Stimulated activated CD4-positive, alpha-beta T cell treated with anti-CD3 and anti-CD28 coated beads, Interleukin-2, amount 100 ng/mL, for 4 hours (primary cell): Measurements from ENCODE around the gene PTPRD.

ENCODE experiments used
- DNase-seq: peaks from one replicate; pipeline ENCODE4 v3.0.0-alpha.2; 2020; ENCODE audit warnings: low read depth

Gene PTPRD

DNA sequence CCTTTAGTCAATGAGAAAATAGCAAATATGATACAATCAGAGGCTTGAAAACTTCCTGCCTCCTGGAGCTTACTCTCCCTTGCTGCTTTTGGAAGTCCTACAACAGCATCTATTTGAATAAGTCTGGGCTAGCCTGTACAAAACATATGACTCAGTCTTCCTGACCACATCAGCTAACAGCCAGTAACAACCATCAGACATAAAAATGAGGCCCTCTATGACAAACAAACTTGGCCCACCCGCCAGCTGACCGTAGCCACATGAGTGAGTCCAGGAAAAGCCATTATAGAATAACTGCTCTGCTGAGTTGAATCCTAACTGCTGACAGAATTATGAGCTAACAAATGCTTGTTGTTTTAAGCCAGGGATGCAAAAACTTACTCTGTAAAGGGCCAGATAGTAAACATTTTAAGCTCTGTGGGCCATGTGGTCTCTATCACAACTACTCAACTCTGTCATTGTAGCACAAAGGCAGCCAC is 347.6 kb downstream of the PTPRD start:
- DNase-seq, result no peak

DNA sequence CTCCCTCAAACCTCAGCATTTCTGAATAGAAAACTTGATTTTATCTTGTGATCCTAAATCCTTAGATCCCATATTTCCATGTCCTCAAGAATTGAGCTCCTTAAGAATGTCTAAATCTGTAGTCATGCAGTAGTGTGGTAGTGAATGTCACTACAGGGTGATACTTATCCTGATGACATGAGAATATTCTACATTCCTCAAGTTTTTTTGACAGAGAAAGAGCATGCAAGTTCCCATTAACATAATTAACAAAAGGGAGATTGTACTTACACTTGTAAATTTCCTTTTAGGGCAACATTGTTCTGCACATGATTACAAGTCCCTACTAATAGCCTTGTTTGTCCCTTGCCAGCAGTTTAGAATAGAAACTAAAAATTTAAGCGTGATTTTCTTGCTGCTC is 352.3 kb downstream of the PTPRD start:
- no peak for DNase-seq

DNA sequence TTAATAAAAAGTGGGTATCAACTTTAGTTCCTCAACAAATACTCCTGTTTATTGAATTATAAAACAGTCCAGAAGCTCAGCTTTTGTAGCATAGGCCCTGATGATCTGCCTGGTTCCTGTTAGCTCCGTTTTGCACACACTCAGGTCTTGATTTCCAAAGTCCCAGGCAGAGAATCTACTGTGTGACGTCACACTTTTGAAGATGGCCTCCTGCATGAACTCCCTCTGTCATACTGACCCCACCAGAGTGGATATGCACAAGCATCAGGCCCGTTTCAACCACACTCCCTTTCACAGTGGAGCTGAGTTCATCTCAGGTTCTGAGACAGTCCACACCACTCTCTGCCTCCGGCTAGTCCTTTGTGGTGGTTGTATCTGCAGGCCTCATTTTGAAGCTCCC is 353.1 kb downstream of the PTPRD start:
- DNase-seq, result no peak

DNA sequence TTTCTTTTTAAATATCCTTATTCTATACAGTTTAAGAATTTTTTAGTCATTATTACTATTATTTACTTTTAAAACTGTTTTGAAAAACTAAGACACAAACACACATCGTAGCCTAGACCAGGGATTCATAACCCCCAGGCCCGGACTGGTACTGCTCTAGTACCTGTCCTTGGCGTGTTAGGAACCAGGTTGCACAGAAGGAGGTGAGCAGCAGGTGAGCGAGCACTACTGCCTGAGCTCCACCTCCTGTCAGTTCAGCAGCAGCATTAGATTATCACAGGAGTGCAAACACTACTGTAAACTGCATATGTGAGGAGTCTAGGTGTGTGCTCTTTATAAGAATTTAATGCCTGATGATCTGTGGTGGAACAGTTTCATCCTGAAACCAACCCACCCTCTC is 357.0 kb downstream of the PTPRD start:
- DNase-seq, result no peak

DNA sequence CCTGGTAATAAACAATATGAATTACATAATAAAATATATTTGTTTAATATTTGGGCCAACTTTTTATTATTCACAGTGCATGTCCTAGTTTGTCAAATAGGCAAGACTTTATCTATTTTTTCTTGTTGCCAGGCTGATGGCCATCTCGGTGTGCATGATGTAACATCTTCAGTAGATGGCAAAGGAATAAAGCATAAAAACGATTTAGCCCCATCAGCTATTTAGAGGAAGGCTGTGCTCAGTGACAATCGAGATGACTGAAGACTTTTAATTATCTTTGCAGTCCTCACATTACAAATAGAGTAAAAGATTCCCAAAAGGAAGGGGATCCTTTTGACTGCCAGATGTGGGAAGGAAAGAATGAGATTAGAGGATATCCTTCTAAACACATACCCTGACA is 358.5 kb downstream of the PTPRD start:
- no peak for DNase-seq

DNA sequence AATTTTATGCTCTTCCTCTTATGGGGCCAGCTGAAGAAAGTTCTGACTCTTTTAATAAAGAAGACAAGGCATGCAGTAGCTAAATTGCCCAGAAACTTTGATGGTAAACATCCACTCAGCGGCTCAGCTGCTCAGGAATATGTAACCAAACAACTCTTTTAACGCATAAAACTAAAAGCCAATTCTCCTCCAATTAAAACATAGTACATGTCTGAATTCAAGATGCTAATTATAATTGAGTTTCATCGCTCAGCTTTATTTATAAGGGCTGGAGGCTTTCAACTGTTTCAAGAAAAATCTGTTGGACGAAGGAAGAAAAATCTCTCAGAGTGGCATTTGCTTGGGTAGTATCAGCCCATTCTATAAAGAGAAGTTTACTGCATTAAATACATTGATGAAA is 359.5 kb downstream of the PTPRD start:
- no peak for DNase-seq

DNA sequence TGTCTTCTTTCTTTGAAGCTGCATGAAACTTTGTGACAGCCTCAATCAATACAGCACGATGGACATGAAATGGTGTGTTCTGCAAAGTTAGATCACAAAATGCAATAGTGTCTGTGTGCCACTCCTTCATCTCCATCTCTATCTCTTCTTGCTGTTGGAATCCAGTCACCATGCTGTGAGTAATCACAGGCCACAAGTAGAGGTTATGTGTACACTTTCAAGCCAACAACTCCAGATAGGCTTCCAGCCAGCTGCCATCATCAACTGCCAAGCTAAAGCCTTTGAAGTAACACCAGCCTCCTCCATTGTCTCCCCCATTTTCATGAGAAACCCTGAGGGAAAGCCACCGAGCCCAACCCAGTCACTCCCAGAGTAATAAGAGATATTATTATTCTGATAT is 360.6 kb downstream of the PTPRD start:
- DNase-seq, result no peak

DNA sequence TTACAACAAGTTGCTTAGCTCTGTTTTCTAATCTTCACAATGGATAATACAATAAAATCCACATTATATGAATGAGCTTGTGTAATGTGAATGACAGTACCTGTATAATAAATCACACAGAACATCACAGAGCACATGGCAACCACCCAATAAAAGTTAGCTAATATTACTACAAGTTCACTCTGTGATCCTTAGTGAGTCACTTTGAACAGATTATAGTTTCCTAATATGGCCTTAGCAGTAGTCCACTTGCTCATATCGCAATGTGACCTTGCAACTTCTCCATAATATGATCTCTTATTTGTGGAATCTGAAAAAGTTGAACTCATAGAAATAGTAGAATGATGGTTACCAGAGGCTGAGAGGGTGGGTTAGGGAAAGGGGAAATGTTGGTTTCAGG is 361.3 kb downstream of the PTPRD start:
- DNase-seq, result no peak

DNA sequence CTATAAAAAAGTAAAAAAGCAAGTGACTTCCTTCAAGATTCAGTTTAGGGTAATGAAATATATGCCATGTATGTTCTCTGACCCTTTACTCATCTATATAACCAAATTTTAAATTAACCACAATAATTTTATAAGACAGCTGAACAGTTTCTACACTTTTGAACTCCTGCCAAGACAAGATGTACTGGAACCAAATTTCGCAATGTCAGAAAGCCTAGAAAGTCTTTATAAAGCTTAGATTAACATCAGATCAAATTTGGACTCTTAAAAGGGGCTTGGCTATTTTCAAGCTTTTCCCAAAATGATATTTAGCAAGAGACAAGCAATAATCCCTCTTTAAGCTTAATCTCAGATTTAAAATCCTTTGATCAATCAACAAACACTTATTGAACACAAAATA is 362.6 kb downstream of the PTPRD start:
- no peak for DNase-seq

DNA sequence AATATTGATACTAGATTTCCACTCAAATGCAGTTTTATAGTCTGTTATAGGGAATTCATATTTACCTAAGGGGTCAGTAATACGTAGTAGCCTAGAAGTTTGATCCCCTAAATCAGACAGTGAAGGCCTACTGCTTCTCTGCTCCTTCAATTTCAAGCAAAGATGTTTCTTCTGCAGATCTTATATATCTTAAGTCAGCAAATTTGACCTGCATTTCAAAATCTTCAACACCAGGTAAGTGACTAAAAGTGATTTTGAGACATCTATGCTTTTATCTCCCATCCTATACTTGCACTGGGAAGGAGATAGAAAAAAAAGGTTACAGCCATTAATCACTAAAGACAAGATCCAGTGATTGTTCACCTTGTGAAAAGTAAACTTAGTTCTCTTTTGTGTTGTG is 363.9 kb downstream of the PTPRD start:
- no peak for DNase-seq

DNA sequence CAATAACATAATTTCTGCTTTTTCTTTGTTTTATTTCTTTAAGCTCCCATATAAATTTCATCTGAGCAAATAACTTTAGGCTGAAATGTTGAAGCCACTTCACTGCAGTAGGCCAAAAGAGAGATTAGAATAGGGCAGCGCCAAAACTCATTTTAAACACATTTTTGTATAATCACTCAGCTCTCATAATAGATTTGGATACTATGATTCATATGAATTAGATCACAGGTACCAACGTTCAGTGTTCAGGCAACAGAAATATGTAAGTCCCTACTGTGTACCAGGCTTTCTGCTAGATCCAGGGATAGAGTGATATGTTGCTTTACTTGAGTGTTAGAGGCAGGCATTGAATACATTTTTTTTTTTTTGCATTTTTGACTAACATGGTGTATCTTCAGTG is 370.5 kb downstream of the PTPRD start:
- DNase-seq, result no peak

DNA sequence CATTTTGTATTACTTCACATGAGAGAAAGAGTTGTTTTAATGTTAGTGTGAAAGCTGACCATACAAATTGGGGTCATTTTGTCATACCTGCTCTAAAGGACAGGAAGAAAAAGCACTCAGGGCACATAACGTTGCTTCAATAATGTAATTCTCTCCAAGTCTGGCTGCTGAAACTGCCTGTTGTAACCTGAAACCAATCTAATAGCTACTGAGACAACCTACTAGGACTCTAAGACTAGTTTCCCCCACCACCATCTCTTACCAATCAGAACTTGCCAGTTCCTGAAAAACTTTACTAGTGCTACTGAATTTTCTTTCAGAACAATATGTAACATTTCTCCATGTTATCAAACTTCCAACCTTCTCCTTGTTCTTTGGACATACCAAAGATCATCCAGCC is 374.7 kb downstream of the PTPRD start:
- no peak for DNase-seq

DNA sequence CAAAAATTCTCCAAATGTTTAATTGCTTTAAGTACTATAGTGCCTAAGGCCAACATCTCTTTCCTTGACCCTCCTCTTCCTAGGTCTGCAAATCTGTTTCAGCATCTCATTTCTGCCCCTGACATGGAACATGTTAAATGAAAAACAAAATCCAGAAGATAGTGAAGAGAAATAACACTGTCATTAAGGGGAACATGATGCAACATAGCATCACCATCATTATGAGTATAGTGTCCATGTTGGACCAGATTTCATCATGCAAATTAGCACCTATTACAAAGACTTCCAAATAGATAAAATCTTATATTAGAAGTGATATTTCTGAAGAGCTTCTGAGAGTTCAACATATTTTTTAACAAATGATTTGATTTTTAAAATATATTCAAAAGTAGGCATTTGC is 375.2 kb downstream of the PTPRD start:
- DNase-seq, result no peak

DNA sequence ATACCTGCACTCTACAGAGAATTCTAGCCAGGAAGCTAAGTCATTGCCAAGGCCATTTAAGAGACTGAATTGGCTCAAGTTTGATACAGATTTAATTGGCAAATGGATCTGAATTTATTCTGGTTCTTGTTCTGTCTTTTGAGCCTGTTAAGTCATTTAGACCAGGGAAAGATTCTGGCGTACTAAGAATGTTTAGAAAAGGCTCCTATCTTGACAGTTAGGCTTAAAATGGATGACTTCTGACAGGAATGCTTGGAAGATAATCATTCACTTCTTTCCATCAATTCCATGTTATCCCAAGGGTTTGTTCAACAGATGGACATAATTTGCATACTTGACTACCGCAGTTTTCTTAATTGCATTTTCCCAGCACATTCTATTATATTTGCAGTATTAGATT is 376.6 kb downstream of the PTPRD start:
- DNase-seq, result no peak

DNA sequence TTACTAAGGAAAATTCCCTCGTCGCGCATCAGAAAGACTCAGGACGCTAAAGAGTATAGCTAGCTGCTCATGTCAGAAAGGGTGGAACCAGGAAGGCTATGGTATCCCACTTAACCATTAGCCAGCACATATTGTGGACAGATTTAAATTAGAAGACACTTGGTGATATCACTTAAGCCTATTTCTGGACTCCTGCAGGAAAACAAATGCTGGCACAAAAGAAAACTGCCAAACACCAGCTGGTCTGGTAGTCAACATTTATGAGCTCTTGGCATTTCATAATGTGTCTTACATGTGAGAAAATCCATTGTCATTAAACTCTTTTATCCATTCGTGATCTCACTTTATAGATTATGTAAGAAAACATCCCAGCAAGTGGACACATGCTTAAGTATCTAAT is 377.4 kb downstream of the PTPRD start:
- no peak for DNase-seq

DNA sequence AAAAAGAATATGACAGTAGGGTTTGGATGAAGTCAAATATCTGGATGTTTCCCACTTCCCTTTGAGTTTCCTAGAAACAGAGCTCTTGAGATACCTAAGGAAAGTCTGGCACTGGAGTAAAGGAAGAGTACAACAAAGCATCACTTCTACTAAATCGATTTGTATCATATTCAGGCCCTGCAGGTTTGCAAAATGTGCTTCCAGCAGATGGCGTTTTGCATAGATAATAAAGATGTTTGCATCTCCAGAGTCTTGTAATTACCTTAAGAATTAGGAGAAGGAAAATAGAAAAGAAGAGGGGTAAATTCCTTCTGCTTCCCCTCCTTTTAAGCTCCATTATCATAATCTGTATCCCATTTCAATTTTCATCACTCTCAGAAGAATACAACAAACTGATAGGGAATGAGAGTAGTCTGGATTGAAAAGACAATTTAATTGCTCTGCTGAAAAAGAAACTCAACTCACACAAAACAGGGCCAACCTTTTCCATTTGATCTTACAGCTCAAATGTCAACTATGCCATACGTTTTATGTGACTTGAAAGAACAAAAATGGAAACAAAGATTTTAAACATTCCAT is 380.4 kb downstream of the PTPRD start:
- DNase-seq, result no peak

DNA sequence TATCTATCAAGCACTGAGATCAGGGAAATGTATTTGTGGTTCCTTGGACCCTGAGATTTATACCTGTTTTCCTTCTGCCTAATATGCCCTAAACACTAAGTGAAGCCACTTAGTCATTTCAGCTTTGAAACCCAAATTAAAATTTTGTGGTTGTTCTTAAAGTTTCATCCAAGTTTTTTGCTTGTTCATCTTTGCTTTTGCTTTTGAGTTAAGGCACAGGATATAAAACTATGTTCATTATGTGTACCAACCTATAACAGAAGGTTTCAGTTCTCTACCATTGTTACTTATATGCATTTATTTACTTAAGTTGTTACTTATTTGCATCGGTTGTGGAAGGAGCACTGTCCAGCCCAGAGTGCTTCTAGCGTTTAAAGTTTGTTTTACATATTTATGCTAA is 382.3 kb downstream of the PTPRD start:
- DNase-seq, result no peak

DNA sequence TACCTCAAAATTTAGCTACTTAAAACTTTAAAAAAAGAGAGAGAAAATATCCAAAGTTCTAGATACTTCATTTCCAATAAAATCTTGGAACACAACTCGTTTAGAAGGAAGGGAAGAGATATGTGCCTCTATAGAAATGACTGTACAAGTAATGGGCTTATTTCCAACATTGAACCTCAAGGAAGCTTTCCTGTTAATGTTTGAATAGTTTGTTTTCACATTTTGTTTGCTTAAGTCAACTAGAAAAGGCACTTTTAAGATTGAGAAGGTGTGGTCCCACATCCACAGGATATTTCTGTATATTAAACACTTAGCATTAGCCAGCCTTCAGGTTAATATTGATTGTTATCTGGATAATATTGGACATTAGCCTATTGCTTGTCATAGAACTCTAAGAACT is 384.7 kb downstream of the PTPRD start:
- no peak for DNase-seq

DNA sequence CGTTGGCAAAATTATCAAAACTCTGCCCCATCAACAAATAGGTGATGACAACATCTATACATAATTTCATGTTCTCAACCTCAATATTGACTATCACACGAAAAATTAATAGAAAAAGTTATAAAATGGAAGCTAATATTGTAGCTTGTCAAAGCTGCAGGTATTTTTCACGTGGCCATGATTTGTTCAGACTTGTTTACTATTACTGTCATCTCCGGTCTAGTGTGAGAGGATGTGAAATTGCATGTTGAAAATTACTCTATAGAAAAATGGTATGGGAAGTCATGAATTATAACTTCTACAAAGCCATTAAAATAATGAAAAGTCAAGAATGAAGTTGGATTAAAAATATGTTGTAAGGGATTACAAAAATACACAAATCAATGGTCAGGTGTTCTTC is 385.8 kb downstream of the PTPRD start:
- no peak for DNase-seq

DNA sequence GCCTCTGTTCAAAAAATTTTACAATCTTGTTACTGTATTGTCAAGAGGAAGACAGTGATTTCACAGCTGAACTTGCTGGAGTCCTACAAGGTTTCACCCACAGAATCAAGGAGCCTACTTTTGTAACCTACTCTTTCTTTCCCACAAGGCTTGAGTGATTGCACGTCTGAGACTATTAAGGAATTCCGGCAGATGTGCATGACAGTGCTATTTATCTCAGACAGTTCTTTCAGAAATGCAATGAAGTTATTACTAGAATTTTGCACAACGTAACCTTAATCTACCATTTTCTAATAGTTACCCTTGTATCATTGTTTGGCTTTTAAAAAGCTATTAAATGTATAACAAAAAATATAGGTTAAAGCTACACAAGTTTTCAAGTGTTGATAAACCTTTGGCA is 400.1 kb downstream of the PTPRD start:
- no peak for DNase-seq

DNA sequence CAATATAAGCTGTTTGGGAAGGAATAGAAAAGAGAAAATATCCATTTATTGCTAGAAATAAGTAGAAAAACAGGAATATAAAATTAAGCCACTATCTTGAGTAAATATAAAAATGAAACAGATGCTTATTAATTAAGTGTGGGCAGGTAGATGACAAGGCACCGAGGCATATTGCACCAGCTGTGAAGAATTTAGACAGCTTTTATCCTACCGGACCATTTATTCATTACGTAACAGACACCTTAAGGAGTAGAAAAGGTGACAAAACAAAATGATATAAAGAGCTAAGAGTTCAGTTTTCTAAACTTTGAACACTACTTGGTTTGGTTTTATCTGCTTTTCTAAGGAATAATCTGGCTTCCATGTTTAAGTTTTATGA is 404.1 kb downstream of the PTPRD start:
- DNase-seq, result no peak

DNA sequence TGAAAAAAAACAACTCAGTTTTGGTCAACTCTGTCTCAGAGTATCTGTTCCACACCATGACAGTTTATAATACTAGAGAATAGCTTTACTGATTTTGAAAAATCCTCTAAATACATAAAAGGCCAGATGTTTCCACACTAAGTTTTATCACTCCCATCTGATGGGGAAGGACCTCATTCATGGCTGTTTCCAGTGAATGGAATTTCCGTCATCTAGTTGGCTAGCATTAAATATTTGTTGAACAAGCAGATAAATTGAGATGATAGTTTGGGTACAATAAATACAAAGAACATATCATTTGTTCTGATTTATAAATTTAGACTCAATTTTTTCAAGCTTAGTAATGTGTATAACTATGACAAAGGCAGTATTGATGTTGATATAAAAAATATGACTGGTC is 408.5 kb downstream of the PTPRD start:
- DNase-seq, result no peak

DNA sequence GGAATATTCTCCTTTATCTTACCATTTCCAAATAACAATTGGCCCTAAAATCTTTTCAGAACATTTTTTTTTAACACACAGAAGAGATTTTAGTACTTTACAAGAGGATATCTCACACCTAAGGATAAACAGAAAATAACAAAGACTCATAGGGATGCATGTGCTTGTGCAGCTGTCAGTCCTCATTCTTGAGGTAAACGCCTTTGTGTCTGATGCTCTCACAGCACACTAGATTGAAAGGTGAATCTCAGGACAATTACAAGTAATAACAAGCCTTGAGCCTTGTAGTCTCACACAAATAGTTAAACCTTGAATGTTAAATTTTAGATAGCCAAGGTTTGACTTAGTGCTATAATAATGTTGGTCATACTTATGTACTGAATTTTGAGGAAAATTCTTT is 439.2 kb downstream of the PTPRD start:
- no peak for DNase-seq

DNA sequence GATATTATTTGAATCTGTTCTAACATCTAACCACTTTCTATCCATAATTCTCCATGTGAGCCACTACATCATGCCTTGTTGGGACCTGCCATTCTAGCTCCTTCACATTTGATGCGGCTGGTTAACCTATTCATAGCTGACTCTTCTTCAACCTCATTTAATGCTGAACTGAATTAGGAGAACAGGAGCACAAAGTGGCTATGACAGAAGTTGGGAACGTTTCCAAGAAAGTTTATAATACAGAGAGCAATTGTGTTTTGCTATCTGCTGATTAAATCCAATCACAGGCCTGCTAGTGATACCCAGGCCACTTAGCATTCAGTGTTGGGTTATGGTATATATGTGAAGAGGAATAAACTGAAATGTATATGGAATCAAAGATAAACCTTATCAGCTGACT is 440.3 kb downstream of the PTPRD start:
- no peak for DNase-seq

DNA sequence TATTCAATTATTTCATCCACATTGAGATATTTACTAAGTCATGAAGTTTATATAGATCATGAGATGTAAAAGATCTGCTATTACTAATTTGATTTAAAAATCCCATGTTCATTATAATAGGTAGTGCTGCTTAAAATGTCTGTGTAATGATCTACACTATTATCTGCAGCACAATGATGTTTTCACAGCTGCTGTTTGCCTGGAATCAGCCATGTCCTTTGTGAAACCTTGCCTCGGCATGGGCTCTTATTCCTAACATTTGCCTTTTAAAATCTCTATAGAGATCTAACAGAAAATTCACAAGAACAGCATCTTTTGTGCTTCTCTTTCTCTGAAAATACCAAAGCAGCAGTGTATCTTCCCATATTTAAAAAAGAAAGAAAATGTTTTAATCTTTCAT is 444.6 kb downstream of the PTPRD start:
- DNase-seq, result no peak
